ENCODE measurements around the gene PSTK.

Gene PSTK, protein sequence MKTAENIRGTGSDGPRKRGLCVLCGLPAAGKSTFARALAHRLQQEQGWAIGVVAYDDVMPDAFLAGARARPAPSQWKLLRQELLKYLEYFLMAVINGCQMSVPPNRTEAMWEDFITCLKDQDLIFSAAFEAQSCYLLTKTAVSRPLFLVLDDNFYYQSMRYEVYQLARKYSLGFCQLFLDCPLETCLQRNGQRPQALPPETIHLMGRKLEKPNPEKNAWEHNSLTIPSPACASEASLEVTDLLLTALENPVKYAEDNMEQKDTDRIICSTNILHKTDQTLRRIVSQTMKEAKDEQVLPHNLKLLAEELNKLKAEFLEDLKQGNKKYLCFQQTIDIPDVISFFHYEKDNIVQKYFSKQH

DNA sequence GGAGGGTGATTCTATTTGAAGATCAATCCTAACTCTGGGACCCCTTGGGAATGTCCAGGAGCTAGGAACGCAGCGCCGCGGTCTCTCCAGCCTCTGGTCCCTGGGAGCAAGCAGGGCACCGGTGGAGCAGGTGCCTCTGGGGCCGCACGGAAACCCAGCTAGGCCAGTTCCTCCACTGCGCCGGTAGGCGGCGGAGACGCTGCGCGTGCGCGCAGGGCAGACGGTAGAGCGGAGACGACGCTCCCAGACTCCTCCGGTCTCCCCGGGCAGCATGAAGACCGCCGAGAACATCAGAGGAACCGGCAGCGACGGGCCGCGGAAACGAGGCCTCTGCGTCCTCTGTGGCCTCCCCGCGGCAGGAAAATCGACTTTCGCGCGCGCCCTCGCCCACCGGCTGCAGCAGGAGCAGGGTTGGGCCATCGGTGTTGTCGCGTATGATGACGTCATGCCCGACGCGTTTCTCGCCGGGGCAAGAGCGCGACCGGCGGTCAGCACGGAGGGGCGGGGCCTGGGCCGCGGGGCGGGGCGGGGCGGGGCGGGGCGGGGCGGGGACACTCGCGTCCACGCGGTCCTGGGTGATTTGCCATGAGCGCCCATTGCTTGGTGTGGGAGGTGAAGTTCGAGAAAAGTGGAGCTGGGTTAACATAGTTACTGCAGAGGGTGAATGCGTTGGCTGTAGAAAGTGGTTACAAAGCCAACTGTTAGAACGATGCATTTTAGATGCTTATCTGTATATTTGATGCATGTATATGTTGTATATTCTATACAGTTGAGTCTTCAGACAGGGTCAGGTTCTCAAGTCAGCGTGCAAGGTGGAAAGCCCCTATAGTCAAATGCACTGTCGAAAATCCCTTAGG is at the start of gene PSTK:
PSTK (plus strand) TSS at position 193 of the 857 bp plus-strand sequence; CDS start at position 272, 79 bp downstream.
- DNase-seq (ENCODE audit: low read depth): peak; percentile 84

DNA sequence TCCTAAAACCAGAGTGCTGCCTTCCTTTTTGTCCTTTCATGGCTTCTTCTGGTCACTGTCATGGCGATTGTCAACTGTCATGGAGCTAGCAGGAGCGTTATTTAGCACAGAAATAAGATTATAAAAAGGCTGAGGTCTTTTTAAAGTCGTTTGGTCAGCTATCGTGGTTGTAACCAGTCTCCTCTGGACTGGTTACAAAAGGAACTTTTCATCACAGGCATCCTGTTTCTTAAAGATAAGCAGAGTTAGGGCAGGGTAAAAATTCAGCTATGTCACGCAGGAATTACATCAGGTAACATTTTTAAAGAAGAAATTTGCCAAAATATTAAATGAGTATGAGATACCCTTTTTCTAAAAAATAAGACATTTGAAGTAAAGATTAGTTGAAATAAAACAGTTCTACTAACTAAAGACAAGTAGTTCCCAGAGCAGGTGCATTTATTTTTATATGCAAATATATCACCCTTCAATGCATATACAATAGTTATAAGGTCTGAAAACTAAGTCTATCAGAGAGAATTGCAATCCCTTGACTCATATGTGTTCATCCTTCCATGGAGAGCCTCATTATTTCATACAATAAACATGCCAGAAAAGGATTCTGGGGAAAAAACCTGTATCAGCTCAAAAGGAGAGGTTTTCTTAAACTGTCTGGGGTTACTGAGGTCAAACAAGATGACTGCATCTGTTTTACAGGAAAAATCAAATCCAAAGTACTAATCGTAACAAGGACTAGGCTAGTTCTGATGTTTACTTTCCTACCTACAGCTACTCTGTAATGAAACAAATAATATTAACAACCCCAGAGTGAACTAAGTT is 48.9 kb upstream of the PSTK start:
- DNase-seq (ENCODE audit: low read depth): no peak

DNA sequence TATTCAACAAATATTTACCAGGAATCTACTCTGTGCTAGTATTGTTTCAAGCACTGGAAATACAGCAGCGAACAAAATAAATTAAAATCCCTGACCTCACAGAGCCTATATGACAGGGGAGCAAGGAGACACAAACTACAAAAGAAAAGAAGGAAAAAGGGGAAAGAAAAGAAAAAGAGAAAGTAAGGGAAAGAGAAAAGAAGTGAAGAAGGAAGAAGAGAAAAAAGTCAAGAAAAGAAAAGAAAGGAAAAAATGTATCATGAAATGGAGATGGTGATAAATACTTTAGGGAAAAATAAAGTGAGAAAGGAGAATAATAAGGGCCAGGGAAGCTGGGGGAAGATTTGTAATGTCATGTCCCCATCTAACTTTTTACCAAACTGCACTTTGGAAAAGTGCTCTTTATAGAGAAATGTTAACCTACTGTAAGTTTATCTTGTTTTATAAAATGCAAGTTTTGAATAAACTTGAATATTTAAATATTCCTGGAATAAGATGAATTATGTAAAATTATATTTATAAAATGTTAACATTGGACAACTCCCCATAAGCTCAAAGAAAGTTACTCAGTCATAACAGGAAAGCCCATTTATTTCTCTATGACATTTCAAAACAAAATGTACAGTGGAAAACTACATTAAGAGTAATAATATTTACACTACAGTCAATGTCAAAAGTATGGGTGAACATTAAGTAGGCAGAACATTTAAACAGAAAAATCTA is 40.9 kb upstream of the PSTK start:
- no peak for DNase-seq (ENCODE audit: low read depth)

DNA sequence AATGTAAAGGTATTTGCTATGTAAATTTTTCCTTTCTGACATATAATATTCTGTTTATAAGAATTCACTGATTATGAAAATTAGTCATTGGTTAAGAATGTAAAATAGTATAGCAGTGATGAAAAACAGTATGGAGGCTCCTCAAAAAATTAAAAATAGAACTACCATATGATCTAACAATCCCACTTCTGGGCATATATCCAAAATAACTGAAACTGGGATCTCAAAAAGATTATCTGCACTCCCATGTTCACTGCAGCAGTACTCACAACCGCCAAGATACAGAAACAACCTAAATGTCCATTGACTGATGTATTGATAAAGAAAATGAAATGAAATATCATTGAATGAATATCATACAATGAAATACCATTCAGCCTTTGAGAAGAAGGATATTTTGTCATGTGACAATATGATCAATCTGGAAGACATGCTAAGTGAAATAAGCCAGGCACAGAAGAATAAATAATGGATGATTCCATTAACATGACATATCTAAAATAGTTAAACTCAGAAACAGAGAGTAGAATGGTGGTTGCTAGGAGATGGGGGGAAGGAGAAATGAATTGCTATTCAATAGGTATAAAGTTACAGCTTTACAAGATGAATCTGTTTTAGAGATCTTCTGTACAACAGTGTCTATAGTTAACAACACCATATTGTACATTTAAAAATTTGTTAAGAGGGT is 40.2 kb upstream of the PSTK start:
- no peak for DNase-seq (ENCODE audit: low read depth)

DNA sequence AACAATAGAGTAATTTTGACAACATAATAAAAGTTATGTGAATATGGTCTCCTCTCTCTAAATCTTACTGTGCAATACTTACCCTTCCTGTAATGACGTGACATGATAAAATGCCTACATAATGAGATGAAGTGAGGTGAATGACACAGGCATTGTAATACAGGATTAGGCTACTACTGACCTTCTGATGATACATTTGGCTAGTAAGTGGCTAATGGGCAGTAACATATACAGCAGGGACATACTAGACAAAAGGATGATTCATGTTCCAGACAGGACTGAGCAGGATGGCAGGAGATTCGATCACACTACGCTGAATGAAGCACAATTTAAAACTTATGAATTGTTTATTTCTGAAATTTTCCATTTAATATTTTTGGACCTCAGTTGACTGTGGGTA is 30.9 kb upstream of the PSTK start:
- no peak for DNase-seq (ENCODE audit: low read depth)

DNA sequence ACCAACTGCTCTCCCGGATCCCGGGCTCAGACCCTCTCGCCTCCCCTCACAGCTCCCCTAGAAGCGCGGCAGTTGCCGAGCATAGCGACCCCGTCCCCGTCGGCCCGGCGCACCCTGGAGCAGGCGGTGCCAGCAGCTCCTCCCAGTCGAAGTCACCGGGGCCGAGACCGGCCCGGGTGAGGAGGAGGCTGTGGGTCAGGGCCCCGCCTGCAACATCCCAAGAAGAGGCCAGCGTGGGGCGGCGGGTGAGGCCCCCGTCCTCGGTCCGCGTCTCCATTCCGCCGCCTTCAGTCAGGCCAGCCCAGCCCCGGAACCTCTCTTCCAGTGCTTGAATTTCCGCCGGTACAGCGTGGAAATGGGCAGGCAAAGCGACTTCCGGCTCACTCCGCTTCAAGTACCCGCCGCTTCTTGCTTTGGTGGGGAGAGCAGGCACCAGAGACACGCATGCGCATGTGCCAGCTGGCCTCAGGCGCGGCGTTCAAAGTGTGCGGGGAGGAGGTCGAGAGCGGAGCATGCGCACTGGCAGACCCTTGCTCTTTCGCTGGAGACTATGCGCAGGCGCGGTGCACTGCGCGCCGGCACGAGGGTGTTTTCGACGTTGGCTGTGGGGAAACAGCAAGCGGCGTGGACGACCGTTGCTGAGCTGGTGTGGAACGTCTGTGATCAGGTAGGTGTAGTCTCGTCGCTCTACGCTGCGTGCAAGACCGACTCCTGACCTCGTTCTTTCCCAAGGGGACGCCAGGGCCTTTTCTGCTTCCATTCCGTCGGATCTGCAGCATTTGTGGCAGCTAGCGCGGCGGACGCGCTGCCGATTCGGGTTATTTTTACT is 26.1 kb upstream of the PSTK start, which contains the start of gene C10orf88:
C10orf88 (minus strand) TSS at position 326 of the 829 bp plus-strand sequence; CDS start at position 277, 49 bp downstream.
- DNase-seq (ENCODE audit: low read depth): peak; percentile 98

DNA sequence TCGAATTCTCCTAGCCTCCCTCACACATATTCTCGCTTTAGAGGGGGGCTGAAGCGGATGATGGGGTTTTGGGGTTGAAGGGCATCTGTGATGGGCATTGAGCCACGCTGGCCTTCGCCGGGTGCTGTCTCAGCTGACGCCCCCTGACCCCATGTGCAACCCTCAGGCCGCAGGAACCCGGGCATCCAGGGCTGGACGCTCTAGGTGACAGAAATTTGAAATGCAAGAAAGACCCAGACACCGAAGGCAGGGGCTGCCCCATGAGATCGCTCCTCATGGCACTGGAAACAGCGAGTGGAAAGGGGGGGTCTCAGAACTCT is 25.5 kb upstream of the PSTK start:
- no peak for DNase-seq (ENCODE audit: low read depth)

DNA sequence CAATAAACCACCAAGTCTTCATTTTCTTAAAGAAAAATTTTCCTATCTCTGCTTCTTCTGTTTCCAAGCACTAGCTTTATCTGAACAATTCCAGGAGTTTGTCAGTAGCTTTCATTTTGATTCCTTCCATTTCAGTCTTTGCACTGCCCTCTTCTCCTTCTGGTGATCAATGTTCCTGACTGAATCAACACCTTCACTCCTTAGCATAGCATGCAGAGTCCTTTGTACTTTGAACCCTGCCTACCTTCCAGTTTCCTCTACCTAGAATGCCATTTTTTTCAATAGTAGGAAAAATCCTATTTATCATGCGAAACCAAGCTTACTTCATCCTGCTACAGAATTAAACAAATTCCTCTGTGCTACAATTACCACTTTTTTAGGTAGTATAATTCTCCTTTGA is 24.3 kb upstream of the PSTK start:
- DNase-seq (ENCODE audit: low read depth): no peak

DNA sequence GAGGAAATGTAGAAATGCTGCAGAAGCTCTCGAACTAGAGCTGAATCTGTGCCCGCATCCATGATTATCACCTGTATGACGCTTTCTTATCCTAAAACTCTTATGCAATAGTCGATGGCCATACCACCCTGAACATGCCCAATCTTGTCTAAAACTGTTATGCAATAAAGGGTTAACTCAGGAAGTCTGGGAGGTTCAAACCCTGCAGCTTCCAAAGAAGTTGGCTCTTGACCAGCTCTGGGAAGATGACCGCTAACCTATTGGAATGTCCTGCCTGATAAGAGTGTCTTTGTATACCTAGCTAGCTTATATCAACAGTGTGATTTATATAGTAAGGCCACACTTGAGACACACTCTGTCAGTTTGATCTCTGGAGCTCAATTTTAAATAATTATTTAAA is 22.7 kb upstream of the PSTK start:
- no peak for DNase-seq (ENCODE audit: low read depth)

DNA sequence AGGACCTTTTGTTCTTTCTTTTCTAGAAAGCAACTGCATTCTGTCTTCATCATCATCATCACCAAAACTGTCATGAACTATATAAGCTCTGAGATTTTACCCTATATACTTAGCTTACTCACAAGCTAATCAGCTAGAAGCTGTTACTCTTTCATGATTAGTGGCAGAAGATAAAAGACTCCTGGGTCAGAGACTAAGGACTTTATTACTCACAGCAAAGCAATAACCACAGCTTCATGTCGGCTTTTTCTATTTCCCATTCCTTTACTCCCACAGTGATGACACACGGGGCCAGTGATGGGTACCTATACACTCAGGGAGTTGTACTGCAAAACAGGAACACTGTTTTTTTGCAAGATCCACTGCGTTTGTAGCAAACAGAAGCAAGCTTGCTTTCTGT is 17.8 kb upstream of the PSTK start:
- DNase-seq (ENCODE audit: low read depth): no peak

DNA sequence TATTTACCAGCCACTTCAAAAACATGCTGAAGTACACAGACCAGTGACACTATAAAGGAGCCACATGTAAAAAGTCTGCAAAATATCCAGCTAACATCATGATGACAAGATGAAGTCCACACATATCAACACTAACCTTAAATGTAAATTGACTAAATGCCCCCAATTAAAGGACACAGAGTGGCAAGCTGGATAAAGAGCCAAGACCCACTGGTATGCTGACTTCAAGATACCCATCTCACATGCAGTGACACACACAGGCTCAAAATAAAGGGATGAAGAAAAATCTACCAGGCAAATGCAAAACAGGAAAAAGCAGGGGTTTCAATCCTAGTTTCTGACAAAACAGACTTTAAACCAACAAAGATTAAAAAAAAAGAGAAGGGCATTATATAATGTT is 13.3 kb upstream of the PSTK start:
- no peak for DNase-seq (ENCODE audit: low read depth)

DNA sequence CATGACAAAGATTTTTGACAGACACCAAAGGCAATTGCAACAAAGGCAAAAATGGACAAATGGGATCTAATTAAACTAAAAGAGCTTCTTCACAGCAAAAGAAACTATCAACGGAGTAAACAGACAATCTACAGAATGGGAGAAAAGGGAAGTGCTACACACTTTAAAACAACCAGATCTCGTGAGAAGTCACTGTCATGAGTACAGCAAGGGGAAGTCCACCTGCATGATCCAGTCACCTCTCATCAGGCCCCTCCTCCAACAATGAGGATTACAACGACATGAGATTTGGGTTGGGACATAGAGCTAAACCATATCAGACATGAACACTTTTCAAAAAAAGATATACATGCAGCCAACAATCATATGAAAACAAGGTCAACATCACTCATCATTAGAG is 11.5 kb upstream of the PSTK start:
- DNase-seq (ENCODE audit: low read depth): no peak

DNA sequence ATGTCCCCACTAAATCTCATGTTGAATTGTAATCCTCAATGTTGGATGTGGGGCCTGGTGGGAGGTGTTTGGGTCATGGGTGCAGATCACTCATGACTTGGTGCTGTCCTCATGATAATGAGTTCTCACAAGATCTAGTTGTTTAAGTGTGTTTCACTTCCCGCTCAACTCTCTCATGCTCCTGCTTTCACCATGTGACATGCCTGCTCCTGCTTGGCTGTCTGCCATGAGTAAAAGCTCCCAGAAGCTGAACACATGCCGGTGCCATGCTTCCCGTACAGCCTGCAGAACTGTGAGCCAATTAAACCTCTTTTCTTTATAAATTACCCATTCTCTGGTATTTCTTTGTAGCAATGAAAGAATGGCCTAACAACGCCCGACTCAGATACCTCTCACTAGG is 6.2 kb upstream of the PSTK start:
- DNase-seq (ENCODE audit: low read depth): no peak

DNA sequence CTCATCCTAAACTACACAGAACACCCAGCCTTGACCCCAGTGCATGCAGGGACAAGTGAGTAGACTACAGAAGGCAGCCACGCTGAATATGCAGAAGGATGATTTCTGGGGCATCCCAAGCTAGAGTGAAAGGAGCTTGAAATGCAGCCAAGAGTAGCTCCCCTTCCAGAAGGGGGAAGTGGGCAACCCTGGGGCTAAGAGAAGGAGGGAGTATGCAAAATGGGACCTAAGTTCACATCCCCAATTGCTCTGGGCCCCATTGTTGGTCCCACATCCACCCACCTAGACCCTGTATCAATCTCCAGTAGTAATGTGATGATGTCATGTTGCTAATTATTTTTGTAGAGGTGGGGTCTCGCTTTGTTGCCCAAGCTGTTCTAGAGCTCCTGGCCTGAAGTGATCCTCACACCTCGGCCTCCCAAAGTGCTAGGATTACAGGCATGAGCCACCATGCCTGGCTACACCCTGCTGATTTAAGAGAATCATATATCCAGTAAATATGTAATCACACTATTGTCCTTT is 5.6 kb upstream of the PSTK start:
- DNase-seq (ENCODE audit: low read depth): no peak

DNA sequence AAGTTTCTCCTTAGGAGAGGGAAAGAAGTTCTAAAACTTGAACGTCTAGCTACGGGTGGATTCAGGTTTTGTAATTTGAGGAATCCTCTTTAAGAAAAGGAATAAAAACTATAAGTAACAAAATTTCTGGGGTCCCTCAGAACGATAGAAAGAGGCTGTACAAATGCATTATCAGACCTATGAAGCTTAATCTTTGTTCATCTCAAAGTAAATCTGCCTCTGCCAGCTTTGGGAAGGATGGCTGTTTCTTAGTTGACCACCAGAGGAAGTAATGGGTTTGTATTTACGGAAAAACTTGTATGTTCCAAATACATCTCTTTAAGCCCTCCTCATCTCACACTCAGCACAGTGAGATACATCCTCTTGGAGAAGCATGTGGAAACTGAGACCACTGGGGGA is 864 bp downstream of the PSTK start:
- DNase-seq (ENCODE audit: low read depth): no peak

DNA sequence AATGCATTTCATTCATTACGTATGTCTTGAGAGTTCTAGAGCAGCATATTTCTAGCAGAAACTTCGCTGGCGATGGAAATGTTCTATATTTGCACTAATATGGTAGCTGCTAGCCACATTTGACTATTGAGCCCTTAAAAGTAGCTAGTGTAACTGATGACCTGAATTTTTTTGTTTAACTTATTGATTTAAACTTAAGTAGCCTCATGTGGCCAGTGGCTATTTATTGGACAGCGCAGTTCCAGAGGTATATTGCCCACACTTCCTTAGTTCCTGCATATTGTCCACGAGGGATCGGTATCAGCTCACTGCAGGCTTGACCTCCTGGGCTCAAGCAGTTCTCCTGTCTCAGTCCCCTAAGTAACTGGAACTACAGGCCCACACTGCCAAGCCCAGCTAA is 3.7 kb downstream of the PSTK start:
- DNase-seq (ENCODE audit: low read depth): no peak

DNA sequence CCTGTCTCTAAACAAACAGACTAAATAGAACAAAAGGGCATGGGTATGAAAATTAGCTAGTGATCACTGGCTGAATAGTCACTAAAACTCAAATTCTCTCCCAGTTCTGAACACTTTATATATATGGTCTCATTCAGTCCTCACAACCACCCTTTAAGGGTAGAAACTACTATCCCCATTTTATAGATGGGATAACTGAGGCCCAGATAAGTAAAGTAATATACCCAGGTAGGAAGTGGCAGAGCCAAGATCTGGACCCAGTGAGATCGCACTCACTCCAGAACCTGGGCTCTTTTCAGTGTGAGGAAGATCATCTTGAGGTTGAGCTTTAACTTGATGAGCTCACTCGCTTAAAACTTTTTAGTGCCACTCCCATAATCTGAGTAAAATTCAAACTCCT is 4.5 kb downstream of the PSTK start:
- no peak for DNase-seq (ENCODE audit: low read depth)

DNA sequence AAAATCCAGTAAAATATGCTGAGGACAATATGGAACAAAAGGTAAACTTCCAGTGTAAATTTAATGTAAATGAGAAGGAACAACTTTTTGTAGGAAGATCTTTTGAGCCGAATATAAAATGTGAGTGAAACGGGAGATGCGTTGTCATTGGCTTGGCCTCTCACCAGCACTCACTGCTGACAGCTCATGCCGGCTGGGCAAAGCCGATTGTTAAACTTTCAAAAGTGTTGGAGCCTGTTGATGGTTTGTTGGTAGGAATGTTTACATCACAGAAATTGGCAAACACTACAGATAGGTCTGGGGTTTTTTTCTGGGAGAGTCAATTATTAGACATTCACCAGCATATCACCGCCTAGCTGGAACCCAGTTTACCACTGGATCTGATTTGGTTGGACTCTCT is 6.1 kb downstream of the PSTK start:
- DNase-seq (ENCODE audit: low read depth): no peak

DNA sequence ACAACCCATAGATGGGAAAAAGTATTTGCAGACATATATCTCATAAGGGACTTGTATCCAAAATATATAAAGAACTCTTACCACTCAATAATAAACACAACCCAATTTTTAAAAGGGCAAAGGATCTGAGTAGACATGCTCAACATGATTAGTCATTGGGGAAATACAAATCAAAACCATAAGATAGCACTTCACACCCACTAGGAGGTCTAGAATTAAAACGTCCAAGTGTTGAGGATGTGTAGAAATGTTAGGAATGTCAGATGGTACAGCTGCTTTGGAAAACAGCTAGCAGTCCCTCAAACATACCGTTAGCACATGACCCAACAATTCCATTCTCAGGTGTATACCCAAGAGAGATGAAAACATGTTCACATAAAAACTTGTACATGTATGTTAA is 8.3 kb downstream of the PSTK start:
- no peak for DNase-seq (ENCODE audit: low read depth)

DNA sequence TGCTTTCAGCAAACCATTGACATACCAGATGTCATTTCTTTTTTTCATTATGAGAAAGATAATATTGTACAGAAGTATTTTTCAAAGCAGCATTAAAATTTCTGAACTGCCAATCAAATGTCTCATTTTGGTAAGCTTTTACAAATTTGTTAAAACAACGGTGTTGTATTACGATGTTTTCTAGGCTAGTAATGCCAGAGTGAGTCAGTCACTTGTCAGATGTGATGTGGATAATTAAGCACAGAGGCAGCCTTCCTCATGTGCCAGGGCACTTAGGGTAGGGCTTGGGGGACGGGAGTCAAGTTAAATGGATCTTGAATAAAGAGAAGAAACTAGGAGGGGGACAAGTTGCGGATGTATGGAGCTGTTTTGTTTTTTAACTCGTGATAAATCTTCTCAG is 10.1 kb downstream of the PSTK start:
- no peak for DNase-seq (ENCODE audit: low read depth)

Measured in activated T-helper 9 cell treated with anti-CD3 and anti-CD28 coated beads, Interleukin-2, amount 50 U/mL, for 16 hours (primary cell).